Ishikawa (cell line): ENCODE results near the gene AOX1.

Experiments
- CREB1 ChIP-seq: IDR thresholded peaks from 2 replicates; pipeline ENCODE4 v1.6.1; 2012; ENCODE audit warnings: low read depth
- FOXM1 ChIP-seq: IDR thresholded peaks from 2 replicates; pipeline ENCODE4 v1.6.1; 2012; ENCODE audit warnings: low read depth, borderline replicate concordance
- TF ChIP-seq, protein P1 (sequence below): IDR thresholded peaks from 2 replicates; pipeline ENCODE4 v1.6.1; 2012; ENCODE audit warnings: low read depth, mild to moderate bottlenecking

DNA sequence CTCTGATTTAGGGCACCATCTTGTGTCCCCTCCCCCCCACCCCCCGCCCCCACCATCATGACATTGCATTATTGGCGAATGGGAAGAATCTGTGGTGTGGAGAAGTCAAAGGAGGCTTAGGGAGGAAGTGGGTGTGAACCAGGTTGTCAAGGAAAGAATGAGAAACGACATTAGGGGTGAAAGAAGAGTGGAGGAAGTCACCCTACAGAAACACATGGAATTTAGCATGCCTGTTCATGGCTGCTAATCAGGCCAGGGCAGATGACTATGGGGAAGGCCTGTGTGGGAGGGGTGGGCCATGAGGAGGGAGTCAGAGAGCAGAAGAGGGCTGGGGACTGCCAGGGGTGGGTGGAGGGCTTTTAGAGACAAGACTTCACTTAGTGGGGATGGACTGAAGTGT lies 81.6 kb downstream of the AOX1 start:
- TF ChIP-seq CREB1 = no peak
- TF ChIP-seq, protein P1, sequence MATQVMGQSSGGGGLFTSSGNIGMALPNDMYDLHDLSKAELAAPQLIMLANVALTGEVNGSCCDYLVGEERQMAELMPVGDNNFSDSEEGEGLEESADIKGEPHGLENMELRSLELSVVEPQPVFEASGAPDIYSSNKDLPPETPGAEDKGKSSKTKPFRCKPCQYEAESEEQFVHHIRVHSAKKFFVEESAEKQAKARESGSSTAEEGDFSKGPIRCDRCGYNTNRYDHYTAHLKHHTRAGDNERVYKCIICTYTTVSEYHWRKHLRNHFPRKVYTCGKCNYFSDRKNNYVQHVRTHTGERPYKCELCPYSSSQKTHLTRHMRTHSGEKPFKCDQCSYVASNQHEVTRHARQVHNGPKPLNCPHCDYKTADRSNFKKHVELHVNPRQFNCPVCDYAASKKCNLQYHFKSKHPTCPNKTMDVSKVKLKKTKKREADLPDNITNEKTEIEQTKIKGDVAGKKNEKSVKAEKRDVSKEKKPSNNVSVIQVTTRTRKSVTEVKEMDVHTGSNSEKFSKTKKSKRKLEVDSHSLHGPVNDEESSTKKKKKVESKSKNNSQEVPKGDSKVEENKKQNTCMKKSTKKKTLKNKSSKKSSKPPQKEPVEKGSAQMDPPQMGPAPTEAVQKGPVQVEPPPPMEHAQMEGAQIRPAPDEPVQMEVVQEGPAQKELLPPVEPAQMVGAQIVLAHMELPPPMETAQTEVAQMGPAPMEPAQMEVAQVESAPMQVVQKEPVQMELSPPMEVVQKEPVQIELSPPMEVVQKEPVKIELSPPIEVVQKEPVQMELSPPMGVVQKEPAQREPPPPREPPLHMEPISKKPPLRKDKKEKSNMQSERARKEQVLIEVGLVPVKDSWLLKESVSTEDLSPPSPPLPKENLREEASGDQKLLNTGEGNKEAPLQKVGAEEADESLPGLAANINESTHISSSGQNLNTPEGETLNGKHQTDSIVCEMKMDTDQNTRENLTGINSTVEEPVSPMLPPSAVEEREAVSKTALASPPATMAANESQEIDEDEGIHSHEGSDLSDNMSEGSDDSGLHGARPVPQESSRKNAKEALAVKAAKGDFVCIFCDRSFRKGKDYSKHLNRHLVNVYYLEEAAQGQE = no peak
- TF ChIP-seq FOXM1 = no peak
